Endothelial cell of umbilical vein (primary cell): ENCODE measurements around the gene TTLL11. TPM values are rescaled to one million over a fixed set of nuclear protein-coding genes. Genes with fewer than 3 reads are reported as not detected.

Source experiments
- BruUV-seq: library from RNA; stranded (reverse); fragments of 400-500 nt; replicated peaks from 2 replicates; lab custom pipeline; 2021; lab: Mats Ljungman, UMichigan
- CTCF ChIA-PET: fragments of 300-600, 350-600 bp; sonication (Branson Sonifier 250); formaldehyde crosslinking; loops from one replicate; lab custom pipeline; 2021; ENCODE audit warnings: antibody characterized with exemption, inconsistent platforms; lab: Charles Lee
- POLR2A ChIA-PET: fragments of 300-600, 350-600 bp; sonication (Branson Sonifier 250); formaldehyde crosslinking; loops from one replicate; lab custom pipeline; 2021; ENCODE audit warnings: antibody characterized with exemption, inconsistent platforms; lab: Charles Lee
- DNase-seq: peaks from one replicate; pipeline ENCODE4 v3.0.0-alpha.2; 2011; ENCODE audit warnings: low read depth, low spot score
- FAIRE-seq: peaks from 2 replicates; lab custom pipeline; 2011; peaks lifted over from hg19 to GRCh38; lab: Jason Lieb, UNC
- H2AFZ ChIP-seq: 2 replicates; pipeline ENCODE4 v1.6.0; 2012; ENCODE audit warnings: low read depth, low read length, control low read depth, inconsistent platforms
- H3K27ac ChIP-seq: 2 replicates; pipeline ENCODE4 v1.5.1; 2011; ENCODE audit warnings: low read depth, mild to moderate bottlenecking, control low read depth, low read length, moderate library complexity; ENCODE audit not compliant: insufficient read depth
- H3K27me3 ChIP-seq, 2 experiments: 2 replicates each; pipeline versions ENCODE4 v1.6.0 to v1.6.1; 2011; ENCODE audit warnings: low read length in 2 of 2, mixed read lengths in 1 of 2; ENCODE audit not compliant: control insufficient read depth in 2 of 2, insufficient read depth in 2 of 2
- H3K36me3 ChIP-seq, 2 experiments: 2 replicates in 1 of 2; 3 replicates in 1 of 2; pipeline ENCODE4 v1.5.1; 2011; ENCODE audit warnings: low read length in 2 of 2, mild to moderate bottlenecking in 1 of 2, moderate library complexity in 1 of 2; ENCODE audit not compliant: control insufficient read depth in 2 of 2, insufficient read depth in 2 of 2; ENCODE audit errors: extremely low read depth in 1 of 2
- H3K4me1 ChIP-seq: 3 replicates; pipeline ENCODE4 v1.5.1; 2011; ENCODE audit warnings: mild to moderate bottlenecking, low read length; ENCODE audit not compliant: control insufficient read depth, insufficient read depth; ENCODE audit errors: extremely low read depth
- H3K4me2 ChIP-seq: 2 replicates; pipeline ENCODE4 v1.6.1; 2011; ENCODE audit warnings: low read length, control low read depth, mixed read lengths; ENCODE audit not compliant: insufficient read depth
- H3K4me3 ChIP-seq, 3 experiments: fragments of 200-600 bp in 1 of 3; sonication (generic), shearing (Covaris generic) in 1 of 3; replicated peaks in 1 of 3; 2 replicates each; pipeline ENCODE4 v1.5.1; 2011 to 2016; ENCODE audit warnings: control low read depth in 3 of 3, low read length in 3 of 3, mild to moderate bottlenecking in 2 of 3, inconsistent platforms in 1 of 3, low read depth in 1 of 3, moderate library complexity in 1 of 3; ENCODE audit not compliant: insufficient read depth in 1 of 3
- H3K79me2 ChIP-seq: 2 replicates; pipeline ENCODE4 v1.6.0; 2012; ENCODE audit warnings: low read length, inconsistent platforms; ENCODE audit not compliant: control insufficient read depth, insufficient read depth
- H3K9ac ChIP-seq: replicated peaks from 2 replicates; pipeline ENCODE3; 2011; ENCODE audit warnings: low read length, control low read depth; ENCODE audit not compliant: insufficient read depth; ENCODE audit errors: extremely low read depth
- H3K9me1 ChIP-seq: replicated peaks from 3 replicates; pipeline ENCODE4 v1.6.0; 2011; ENCODE audit warnings: mild to moderate bottlenecking, low read length; ENCODE audit not compliant: control insufficient read depth, insufficient read depth; ENCODE audit errors: extremely low read depth
- H3K9me3 ChIP-seq: replicated peaks from 2 replicates; pipeline ENCODE4 v1.5.1; 2012; ENCODE audit warnings: low read length, inconsistent platforms; ENCODE audit not compliant: control insufficient read depth, insufficient read depth
- H4K20me1 ChIP-seq: replicated peaks from 2 replicates; pipeline ENCODE3; 2011; ENCODE audit warnings: mild to moderate bottlenecking, low read length; ENCODE audit not compliant: control insufficient read depth, insufficient read depth; ENCODE audit errors: extremely low read depth
- CTCF ChIP-seq, 2 donors: IDR thresholded peaks; 1 replicate in 1 of 2; 2 replicates in 1 of 2; pipeline ENCODE4 v1.5.1; 2011; ENCODE audit warnings: low read length in 2 of 2, mild to moderate bottlenecking in 2 of 2, moderate library complexity in 2 of 2, control low read depth in 1 of 2, inconsistent platforms in 1 of 2, low read depth in 1 of 2; ENCODE audit not compliant: insufficient read depth in 1 of 2; ENCODE audit errors: extremely low read depth in 1 of 2
- EZH2 ChIP-seq: IDR thresholded peaks from 2 replicates; pipeline ENCODE4 v1.6.1; 2012; ENCODE audit warnings: borderline replicate concordance, low read depth, mild to moderate bottlenecking, moderate library complexity, low read length, inconsistent platforms; ENCODE audit not compliant: severe bottlenecking
- FOS ChIP-seq: IDR thresholded peaks from 2 replicates; pipeline ENCODE4 v1.6.1; 2011; ENCODE audit warnings: mild to moderate bottlenecking, low read length, moderate library complexity, borderline replicate concordance; ENCODE audit not compliant: insufficient read depth
- GATA2 ChIP-seq: IDR thresholded peaks from 2 replicates; pipeline ENCODE4 v1.7.0; 2011; ENCODE audit warnings: low read depth, mild to moderate bottlenecking, moderate library complexity, mixed read lengths, low read length; ENCODE audit not compliant: insufficient read length, insufficient read depth
- JUN ChIP-seq: IDR thresholded peaks from 2 replicates; pipeline ENCODE4 v1.6.1; 2011; ENCODE audit warnings: borderline replicate concordance, low read depth; ENCODE audit not compliant: insufficient read length, insufficient read depth
- MAX ChIP-seq: IDR thresholded peaks from 2 replicates; pipeline ENCODE4 v1.6.1; 2011; ENCODE audit not compliant: insufficient read depth, insufficient read length
- MYC ChIP-seq: IDR thresholded peaks from one replicate; pipeline ENCODE4 v1.6.1; 2011; ENCODE audit warnings: mild to moderate bottlenecking, low read depth, low read length
- POLR2A ChIP-seq: IDR thresholded peaks from 2 replicates; pipeline ENCODE4 v1.6.1; 2012; ENCODE audit warnings: low read depth, mild to moderate bottlenecking, control low read depth, low read length
- POLR2AphosphoS5 ChIP-seq: IDR thresholded peaks from 2 replicates; pipeline ENCODE4 v1.6.1; 2012; ENCODE audit warnings: low read depth, mild to moderate bottlenecking, control low read depth, low read length, moderate library complexity; ENCODE audit not compliant: insufficient read depth
- dilution Hi-C: fragments of 300-500 bp; cut with MboI; formaldehyde crosslinking; loops from one replicate; pipeline ENCODE4 v1.15.0; 2019; ENCODE audit warnings: low sequenced_read_pairs; ENCODE audit not compliant: extremely low pct_ligation_motif_present
- intact Hi-C: fragments of 100-400 bp; cut with micrococcal nuclease; formaldehyde crosslinking; loops from one replicate; pipeline ENCODE4 v1.10.0; 2022
- polyA plus RNA-seq, 4 experiments: library from polyadenylated mRNA; depleted of rRNA in 3 of 4; stranded (reverse) in 3 of 4; unstranded in 1 of 4; fragments of >200 nt; gene quantifications; 2 replicates each; pipeline versions ENCODE4 v1.2.1 to v1.2.3, GENCODE V29; 2011 to 2012; ENCODE audit warnings: missing spikeins in 1 of 4
- total RNA-seq: library from RNA; stranded (reverse); gene quantifications from 2 replicates; pipeline ENCODE4 v1.2.3, GENCODE V29; 2021

TTLL11 gene
- total and polyA plus RNA-seq, 2 donors (not counting 3 experiments of a cell fraction or from before 2014, with no cell fraction given): 4.9 to 5.1 TPM

GRCh38 chr9:121835587-121836365, 257.3 kb downstream of the TTLL11 start:
- CTCF ChIA-PET: interaction anchor here (1.5 kb wide), 1 partner anchor 10 kb away, joined by 3 read pairs; no protein-coding TSS in a partner anchor
- TF ChIP-seq CTCF (IDR thresholded peaks at IDR 0.05; ENCODE audit: extremely low read depth in 1 of 2, insufficient read depth in 1 of 2, low read depth in 1 of 2, low read length in 2 of 2) (no peak), MYC (no peak)
- Histone ChIP-seq H3K27ac (no peak overlapping the region), H3K79me2 (no peaks in the 10 kb centered on the region), H4K20me1 (no peaks in the 10 kb centered on the region), H3K4me2 (no peak overlapping the region), H3K9me3 (no peaks in the 10 kb centered on the region), H2AFZ (no peak overlapping the region), H3K4me1 (no peaks in the 10 kb centered on the region), H3K9me1 (no peaks in the 10 kb centered on the region), H3K27me3 (no peaks in the 10 kb centered on the region), H3K36me3 (no peaks in the 10 kb centered on the region), H3K4me3 (no peak overlapping the region), H3K9ac (no peak overlapping the region)
- POLR2A ChIA-PET: no interaction called here
- FAIRE-seq (no peak), DNase-seq (no peak)
- intact Hi-C loops: no loop called here
- no TSS peak for BruUV-seq
- dilution Hi-C loops: no loop called here

- H3K4me1 ChIP-seq: no peaks in the 10 kb centered on the region
- DNase-seq (no peak), FAIRE-seq (no peak)
- H2AFZ ChIP-seq: no peak overlapping the region
- no peak overlapping the region for H3K9ac ChIP-seq
- no peaks in the 10 kb centered on the region for H3K27me3 ChIP-seq
- H3K36me3 ChIP-seq: no peaks in the 10 kb centered on the region
- CTCF ChIA-PET: no interaction called here
- no peak overlapping the region for H3K4me3 ChIP-seq
- POLR2A ChIA-PET: no interaction called here
- H3K4me2 ChIP-seq: no peak overlapping the region
- H4K20me1 ChIP-seq: no peaks in the 10 kb centered on the region
- dilution Hi-C loops: no loop called here
- intact Hi-C loops: no loop called here
- H3K79me2 ChIP-seq: no peaks in the 10 kb centered on the region
- H3K9me3 ChIP-seq: no peaks in the 10 kb centered on the region
- BruUV-seq: no TSS peak
- H3K9me1 ChIP-seq: no peaks in the 10 kb centered on the region
- TF ChIP-seq MYC (no peak), MAX (no peak), EZH2 (no peak), GATA2 (no peak), JUN (no peak), POLR2AphosphoS5 (no peak), POLR2A (no peak), CTCF (IDR thresholded peaks at IDR 0.05; ENCODE audit: extremely low read depth in 1 of 2, insufficient read depth in 1 of 2, low read depth in 1 of 2, low read length in 2 of 2) (no peak), FOS (no peak)
- no peak overlapping the region for H3K27ac ChIP-seq
Measured at GRCh38 chr9:121833061-121833460, 260.0 kb downstream of the TTLL11 start.
